Activated CD4-positive, alpha-beta T cell treated with anti-CD3 and anti-CD28 coated beads, Interleukin-2, Interleukin-4, amounts not matched to agents 100 ng/mL and 50 ng/mL, durations not matched to agents 16 hours and 8 hours (primary cell): Measurements from ENCODE around the gene TMEM143.
"Not testable (repeated sequence)": the region's sequence is repeated elsewhere in the genome, so short reads cannot be mapped to it uniquely, and the experiment has no call there.

Experiments
- DNase-seq: peaks from one replicate; pipeline ENCODE4 v3.0.0-alpha.2; 2020; ENCODE audit warnings: low spot score

The TMEM143 gene

GRCh38 chr19:48363810-48364597, at the start of gene TMEM143, which contains the start of gene SYNGR4:
Gene TMEM143, minus strand, starts transcription at chr19:48363940. Its CDS starts 20 bp downstream, at chr19:48363920.
Gene SYNGR4, plus strand, starts transcription at chr19:48364367. Its CDS starts 1,476 bp downstream, at chr19:48365843.
- DNase-seq, result peak; percentile 99

GRCh38 chr19:48405850-48406249, 42.1 kb upstream of the TMEM143 start:
- no peak for DNase-seq

GRCh38 chr19:48405010-48405659, 41.4 kb upstream of the TMEM143 start:
- no peak for DNase-seq

- DNase-seq, result peak; percentile 63
Observed at GRCh38 chr19:48403606-48404005, 39.9 kb upstream of the TMEM143 start.

- no peak for DNase-seq
Observed at GRCh38 chr19:48401287-48401686, 37.5 kb upstream of the TMEM143 start.

- no peak for DNase-seq
Observed at GRCh38 chr19:48400018-48400742, 36.4 kb upstream of the TMEM143 start.

DNA sequence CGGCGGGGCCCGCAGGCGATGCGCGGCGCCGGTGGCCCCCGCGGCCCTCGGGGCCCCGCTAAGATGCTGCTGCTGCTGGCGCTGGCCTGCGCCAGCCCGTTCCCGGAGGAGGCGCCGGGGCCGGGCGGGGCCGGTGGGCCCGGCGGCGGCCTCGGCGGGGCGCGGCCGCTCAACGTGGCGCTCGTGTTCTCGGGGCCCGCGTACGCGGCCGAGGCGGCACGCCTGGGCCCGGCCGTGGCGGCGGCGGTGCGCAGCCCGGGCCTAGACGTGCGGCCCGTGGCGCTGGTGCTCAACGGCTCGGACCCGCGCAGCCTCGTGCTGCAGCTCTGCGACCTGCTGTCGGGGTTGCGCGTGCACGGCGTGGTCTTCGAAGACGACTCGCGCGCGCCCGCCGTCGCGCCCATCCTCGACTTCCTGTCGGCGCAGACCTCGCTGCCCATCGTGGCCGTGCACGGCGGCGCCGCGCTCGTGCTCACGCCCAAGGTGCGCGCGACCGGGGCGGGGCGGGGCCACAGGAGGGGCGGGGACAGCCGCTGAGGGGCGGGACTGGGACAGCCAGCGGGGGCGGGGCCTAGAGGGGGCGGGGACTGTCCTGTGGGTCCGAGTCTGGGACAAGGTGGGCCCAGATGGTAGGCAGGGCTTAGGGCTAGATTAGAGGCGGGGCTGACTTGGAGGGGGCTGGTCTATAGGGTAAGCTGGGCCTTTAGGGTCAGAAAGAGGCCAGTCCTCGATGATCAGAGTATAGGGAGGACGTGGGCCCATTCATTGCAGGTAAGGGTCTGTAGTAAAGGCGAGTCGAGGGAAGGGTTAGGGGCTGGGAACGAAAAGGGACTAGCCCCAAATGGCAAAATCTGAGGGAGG, 34.9 kb upstream of the TMEM143 start:
- DNase-seq, result peak; percentile 87

GRCh38 chr19:48398102-48398374, 34.3 kb upstream of the TMEM143 start:
- DNase-seq, result no peak

DNA sequence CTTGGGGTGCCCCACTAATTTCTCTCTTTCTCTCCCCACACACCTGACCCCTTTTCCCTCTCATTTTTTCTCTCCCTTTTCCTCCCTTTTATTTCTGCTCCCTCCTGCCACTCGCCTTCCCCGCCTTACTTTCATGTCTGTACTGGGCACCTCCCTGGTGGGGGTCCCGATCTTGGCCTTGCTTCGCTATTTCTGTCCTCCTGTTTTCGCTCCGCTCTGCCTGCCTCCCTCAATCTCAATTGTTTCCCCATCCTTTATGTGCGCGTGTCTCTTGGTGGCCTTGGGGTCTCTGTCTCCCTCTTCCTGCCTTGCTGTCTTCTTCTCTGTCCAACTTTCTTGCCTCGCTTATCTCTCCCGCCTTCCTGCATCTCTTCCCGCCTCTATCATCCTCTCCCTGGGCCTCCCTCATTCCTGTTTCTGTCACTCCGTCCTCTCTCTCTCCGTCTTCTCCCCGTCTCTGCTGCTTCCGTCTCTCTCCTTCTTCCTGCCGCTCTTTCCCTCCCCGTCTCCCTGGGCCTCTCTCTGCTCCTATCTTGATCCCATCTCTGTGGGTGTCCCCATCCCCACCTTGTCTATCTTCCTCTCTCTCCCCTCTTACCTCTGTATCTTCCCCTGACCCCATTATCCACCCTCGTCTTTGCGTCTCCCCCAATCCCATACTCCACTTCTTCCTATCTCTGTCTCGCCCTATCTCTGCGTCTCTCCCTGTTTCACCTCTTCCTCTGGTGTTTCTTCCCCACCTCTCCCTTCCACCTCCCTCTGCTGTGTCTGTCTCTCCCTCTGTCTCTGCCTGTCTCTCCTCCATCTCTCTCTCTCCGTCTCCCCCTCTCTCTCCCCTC, 33.7 kb upstream of the TMEM143 start:
- no peak for DNase-seq

- DNase-seq, result no peak
Observed at GRCh38 chr19:48396824-48397176, 33.1 kb upstream of the TMEM143 start.

GRCh38 chr19:48396016-48396823, 32.5 kb upstream of the TMEM143 start:
- no peak for DNase-seq

- DNase-seq, result no peak
Observed at GRCh38 chr19:48395499-48395898, 31.8 kb upstream of the TMEM143 start.

DNA sequence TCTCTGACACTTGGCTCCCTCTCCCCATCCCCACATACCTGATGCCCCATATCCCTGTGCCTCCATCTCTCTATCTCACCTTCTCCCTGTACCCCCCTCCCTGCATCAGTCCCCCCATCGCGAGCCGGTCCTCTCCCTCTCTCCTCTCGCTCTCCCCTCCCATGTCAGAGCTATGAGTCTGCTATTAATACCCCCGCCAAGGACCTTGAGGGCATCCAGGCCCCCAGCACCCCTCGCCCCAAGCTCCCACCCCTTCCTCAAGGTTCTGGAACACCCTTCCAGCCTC, 31.4 kb upstream of the TMEM143 start:
- no peak for DNase-seq

DNA sequence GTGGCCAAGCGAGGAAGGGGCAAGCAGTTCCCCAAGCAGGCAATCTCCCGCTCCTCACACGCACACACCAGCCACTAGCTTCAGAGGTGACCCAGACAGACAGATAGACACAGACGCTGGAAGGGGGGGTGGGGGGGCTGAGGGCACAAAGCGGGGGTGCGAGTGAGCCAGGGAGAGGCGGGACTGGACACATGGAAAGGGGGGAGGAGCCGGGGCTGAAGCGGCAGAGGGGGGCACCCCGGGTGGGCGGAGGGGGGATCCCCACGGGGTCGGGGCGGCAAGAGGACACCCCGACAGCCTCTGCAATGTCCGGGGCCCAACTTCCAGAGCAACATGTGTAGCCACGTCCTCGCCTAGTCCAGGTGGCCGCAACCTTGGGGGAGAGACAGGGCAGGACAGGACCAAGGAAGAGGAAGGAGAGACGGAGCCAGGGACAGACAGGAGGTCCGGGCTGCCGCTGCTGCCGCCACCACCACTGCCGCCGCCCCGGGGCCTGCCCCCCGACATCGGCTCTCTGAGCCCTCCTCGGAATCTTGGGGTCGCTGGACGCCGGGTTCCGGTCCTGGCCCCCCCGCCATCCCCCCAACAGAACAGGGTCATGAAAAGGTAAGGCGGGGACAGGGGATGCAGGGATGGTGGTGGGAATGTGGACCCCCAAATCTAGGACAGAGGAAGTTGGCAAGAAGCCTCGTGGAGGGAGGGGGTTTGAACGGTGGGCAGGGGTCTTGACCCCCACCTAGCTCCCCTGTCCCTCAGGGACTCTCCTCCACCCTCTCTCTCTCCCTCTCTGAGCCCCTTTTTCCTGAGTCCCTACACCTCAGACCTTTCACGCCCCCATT, 30.8 kb upstream of the TMEM143 start:
- DNase-seq, result no peak

DNA sequence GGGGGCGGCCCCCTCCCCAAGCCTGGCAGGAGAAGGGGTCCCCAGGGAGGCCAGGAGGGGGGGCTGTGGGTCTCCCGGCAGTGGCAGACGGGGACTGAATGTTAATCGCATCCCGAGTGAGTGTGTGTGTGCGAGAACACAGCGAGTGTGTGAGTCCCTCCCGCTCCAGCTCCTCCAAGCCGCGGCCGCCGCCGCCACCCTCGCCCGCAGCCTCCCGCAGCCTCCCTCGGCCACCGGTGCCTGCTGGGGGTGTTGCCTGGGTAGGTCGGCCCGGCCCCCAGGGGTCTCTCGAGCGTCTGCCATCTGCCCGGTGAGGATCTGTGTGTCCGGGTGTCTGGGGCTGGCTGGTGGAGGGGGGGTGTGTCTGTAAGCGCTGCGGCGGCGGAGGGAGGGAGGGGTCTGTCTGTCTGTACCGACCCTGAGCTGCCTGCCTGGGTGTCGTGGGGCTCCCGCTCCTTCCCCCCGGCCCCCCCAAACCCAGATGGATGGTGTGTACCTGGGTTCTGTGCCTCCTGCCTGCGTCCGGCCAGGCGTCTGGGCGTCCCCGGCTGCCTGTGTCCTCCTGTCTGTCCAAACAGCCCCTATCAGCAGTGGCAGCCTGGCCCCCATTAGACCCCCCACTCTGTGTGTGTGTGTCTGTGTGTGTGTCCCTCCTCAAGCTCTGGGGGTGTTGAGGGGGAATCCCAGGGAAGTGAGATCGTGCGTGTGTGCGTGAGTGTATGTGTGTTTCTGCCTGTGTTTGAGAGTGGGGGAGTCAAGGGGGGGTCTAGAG, 30.0 kb upstream of the TMEM143 start, which contains the start of gene GRIN2D:
Gene GRIN2D, plus strand, starts transcription at position 110 of the 772 bp plus-strand sequence. CDS start 4,725 bp downstream, outside the sequence.
- DNase-seq, result no peak

DNA sequence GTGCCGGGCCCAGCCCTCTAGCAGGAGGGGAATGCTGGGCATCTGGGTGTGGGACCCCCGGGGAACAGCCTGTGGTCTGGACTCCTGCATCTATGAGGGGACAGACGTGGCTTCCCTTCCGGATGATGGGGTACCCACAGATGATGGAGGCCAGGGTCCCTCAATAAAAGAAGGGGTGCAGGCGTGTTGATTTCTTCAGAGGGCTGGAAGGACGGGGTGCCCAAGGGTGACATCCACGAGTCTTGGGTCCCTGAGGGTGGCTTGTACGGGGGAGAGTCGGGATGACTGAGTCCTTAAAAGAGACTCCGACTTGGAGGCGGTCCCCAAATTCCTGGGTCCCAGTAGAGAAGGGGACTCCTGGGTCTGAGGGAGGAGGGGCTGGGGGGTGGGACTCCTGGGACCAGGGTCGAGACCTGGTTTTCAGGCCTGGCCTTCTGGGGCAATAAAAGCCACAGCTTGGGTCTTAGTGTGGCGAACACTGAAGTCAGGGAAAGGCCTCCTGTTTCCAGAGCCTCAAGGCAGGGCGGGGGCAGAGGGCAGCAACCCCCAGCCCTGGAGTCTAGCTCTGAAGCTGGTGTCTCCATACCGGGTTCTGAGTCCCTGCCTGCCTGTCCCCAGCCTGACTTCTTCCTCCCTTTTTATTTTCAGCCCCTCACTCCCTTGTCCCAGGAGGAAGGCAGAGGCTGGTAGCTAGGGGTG, 29.3 kb upstream of the TMEM143 start:
- DNase-seq, result no peak

DNA sequence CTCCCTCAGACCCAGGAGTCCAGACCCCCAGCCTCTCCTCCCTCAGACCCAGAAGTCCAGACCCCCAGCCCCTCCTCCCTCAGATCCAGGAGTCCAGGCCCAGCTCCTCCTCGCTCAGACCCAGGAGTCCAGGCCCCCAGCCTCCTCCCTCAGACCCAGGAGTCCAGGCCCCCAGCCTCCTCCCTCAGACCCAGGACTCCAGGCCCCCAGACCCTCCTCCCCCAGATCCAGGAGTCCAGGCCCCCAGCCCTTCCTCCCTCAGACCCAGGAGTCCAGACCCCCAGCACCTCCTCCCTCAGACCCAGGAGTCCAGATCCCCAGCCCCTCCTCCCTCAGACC, 28.2 kb upstream of the TMEM143 start:
- not testable (repeated sequence) for DNase-seq
